GM21367 (cell line): ENCODE data around the gene FOXP1.

Experiments used
- ATAC-seq: cut with Tn5 transposase; IDR thresholded peaks from one replicate; pipeline ENCODE4 v1.9.1; 2021; ENCODE audit not compliant: unreplicated experiment

The FOXP1 gene

DNA sequence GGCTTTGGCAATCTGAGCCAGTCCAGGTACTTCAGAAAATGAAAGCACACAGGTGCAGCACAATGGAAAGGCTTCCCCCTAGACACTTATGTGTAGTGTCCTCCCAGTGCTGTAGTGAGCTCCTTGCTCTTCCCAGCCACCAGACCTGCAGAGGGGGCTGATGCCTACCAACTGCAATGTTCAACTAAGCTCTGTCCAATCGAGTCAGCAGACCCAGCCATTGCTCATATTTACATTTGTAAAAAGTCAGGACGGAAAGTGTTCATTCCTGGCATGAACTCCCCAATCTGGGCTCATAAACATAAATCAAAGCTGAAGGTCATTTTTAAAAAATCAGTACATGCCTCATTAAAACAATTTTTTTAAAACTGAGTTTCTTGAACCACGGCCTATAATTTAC, 73.0 kb downstream of the FOXP1 start:
- ATAC-seq, result no peak

DNA sequence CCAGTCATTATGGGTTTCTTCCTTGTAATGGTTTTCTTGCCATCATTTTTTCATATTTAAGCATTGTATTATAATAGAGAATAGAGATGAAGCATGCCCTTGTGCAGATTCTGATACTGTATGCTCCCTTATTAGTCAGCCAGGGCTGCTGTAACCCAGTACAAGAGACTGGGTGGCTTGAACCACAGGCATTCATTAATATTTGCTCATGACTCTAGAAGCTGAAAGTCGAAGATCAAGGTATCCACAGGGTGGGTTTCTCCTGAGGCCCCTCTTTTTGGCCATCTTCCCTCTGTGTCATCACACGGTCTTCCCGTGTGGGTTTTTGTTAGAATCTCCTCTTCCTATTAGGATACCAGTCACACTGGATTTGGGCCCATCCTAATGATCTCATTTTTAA, 74.5 kb downstream of the FOXP1 start:
- ATAC-seq, result no peak

- no peak for ATAC-seq
Measured at GRCh38 chr3:71505767-71506350, 77.7 kb downstream of the FOXP1 start.

DNA sequence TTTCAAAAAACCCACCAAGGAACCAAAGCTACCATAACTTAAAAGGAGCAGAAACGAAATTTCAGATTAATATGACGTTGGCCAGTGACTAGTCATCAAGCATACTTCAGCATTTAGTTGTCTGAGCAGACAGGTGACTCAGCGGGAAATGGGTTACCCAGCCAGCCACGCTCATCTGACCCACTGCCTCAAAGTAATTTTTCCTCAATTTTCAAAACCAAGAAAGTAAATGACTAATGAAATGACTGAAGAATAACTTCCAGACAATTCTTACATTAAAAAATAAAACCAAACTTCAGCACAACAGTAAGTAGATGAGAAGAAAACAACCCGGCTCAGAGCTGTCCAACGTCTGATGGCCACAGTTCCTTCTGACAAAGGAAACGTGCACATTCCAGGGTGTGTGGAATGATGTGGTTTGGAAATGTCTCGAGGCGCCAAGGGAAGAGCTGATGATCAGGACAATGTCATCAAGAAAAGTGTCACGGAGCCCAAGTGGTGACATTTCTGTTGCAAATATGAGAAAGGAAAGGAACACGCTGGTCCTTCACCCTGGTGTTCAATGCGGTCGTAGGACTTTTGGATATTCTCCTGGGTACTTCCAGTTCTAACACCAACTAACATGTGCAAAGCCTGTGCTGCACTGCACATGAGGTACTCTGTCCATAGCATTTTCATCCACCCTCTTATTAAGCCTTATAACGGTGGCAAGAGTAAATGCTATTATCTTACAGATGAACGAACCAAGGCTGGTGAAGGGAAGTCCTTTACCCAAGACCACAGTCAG, 79.1 kb downstream of the FOXP1 start:
- no peak for ATAC-seq

DNA sequence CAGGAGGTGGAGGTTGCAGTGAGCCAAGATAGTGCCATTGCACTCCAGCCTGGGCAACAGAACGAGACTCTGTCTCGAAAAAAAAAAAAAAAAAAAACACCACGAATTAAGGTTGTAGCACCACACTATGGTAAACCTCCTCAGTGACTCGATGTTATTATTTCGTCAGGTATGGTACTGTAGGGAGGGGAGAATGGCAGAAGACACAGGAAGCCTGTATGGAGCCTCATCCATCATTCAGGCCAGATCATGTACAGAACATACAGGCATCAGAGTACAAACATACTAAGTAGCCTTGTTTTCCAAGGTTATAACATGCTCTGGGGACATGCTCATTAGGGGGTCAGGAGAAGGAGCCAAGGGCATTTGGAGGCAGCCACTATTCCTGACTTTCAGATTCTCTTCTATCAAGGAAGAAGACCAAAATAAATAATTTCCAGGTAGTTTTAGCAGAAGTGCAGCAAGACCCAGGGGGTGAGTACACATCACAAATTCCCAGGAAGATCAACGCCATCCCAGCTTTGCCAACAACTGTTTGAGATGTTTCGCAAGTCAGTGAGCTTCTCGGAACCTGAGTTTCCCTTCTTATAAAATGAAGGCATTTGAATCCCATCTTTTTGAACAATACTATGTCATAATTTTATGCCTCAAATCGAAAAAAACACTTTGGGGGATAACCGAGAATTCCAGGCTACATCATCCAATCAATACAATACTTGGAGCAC, 79.8 kb downstream of the FOXP1 start:
- no peak for ATAC-seq

DNA sequence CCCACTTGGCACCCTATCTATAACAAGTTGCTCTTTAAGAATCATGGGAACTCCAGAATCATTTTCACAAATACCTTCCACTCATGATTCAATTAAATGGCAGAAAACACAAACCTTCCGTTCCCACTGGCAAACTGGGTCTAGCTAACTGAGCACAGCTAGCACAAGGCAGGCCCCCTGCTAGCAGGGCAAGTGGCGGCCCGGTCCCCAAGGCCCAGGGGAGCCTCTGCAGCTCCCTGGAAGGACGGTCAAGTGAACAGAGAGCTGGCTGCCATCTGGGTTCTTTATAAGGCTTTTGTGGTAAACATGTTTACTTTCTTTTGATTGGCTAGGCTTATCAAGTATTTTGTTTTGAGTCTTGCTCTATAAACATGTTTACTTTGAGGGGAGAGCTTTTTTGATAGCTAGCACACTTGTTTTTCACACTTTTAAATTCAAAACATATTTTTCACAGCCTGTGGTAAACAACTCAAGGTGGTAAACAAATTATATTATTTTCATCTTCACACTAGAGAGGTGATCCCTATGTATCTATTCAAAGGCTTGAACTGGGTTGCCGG, 81.4 kb downstream of the FOXP1 start:
- ATAC-seq, result no peak

- ATAC-seq, result no peak
Measured at GRCh38 chr3:71500696-71501095, 82.8 kb downstream of the FOXP1 start.

GRCh38 chr3:71499227-71499876, 84.2 kb downstream of the FOXP1 start:
- ATAC-seq, result no peak

DNA sequence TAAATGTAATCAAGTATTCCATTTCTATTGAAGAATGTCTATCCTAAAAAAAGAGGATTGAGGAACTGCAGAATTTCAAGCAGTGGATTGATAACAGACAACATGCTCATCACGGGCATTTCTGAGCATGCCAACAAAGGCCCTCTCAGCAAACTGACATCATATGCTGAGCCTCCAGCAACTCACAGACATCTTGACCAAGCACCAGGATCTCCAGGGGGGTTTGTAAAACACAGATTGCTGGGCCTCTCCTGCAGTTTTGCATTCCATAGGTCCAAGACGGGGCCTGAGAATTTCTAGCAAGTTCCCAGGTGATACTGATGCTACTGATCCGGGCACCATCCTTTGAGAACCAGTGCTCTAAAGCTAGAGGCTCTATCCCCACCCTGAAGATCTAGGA, 85.0 kb downstream of the FOXP1 start:
- ATAC-seq, result no peak

- ATAC-seq, result no peak
Measured at GRCh38 chr3:71497971-71498444, 85.5 kb downstream of the FOXP1 start.

DNA sequence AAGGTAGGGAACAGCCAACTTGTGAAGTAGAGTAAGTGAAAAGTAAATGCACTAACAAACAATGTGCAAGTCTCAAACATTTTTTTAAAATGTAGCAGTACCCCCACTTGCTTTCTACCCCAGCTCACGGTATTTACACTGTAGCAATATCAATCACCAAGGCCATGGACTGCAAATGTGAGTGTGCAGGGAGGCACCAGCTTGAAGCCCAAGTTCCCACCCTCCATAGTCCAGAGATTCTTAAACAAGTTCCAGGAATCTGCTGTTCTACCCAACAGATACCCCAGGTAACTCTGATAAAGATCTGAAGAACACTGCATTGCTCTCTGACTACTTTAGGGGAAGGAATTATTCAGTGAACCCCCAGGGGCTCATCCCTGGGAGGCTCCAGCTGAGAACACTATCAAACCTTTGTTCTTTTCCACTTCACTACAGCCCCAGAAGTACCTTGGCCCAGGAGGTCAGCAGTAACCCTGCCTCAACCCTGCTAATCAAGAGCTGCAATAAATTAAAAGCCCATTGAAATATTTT, 86.1 kb downstream of the FOXP1 start:
- ATAC-seq, result no peak

DNA sequence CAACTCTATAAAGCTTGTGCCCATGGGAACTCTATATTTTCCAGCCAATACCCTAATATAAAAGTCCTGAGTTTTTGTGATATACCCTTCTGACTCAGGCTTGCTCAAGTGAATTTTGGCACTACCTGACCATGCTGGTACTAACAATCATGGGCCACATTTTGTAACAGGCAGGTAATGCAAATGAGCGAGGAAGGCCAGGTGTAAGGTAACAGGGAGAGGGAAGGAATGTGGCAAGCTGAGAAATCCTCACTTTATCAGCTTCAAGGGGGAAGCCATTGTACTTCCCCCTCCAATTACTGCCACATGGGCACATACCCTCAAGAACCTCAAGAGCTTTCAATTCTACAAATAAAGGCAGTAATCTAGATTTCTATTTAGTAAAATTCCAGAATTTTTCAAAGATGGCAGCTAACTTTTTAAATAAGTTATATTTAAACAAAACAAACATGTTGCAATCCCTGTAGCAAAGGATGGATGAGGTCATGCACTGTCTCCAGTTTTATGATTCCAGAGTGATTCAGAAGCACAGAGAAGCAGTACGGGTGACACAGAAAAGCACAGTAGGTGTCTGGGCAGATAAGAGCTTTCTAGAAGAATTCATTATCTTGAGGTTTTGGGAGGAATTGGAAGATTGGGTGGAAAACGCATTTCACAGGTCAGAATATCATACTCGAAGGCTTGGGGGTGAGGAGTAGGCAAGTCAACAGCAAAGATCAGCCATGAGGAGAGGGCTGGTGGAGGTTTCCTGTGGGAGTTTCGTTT, 87.6 kb downstream of the FOXP1 start:
- no peak for ATAC-seq

GRCh38 chr3:71494212-71494611, 89.3 kb downstream of the FOXP1 start:
- no peak for ATAC-seq

- no peak for ATAC-seq
Measured at GRCh38 chr3:71492974-71493771, 90.4 kb downstream of the FOXP1 start.

GRCh38 chr3:71492566-71492965, 91.0 kb downstream of the FOXP1 start:
- no peak for ATAC-seq

GRCh38 chr3:71491154-71491752, 92.3 kb downstream of the FOXP1 start:
- ATAC-seq, result no peak

- no peak for ATAC-seq
Measured at GRCh38 chr3:71490692-71491091, 92.8 kb downstream of the FOXP1 start.

- no peak for ATAC-seq
Measured at GRCh38 chr3:71489315-71489761, 94.2 kb downstream of the FOXP1 start.

GRCh38 chr3:71488882-71489281, 94.6 kb downstream of the FOXP1 start:
- ATAC-seq, result no peak
